ENCODE results near the gene ZBTB20. TPM values are rescaled to one million over a fixed set of nuclear protein-coding genes. Genes with fewer than 3 reads are reported as not detected.

The ZBTB20 gene
- total and polyA plus RNA-seq, 2 of the 4 experiments (the other 2 are of a cell fraction) = 0.75 to 14.7 TPM

DNA sequence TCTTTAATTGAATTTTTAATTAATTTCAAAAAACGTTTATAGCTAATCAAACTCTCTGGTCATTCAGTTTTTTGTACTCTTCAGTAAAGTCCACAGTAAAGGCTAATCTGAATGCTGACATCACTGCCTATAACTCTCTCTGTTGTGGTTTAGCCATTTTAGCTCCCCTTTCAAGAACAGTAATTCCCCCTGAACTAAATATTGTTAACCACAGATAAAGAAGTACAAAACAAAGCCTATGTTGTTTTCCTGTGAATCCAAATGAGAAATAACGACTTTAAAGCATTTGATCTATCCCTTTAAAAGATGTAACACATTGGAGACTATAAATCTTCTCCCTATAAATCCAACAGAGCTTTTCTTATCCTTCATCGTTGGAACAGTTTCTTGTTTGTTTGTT, 94.2 kb downstream of the ZBTB20 start:
- Histone ChIP-seq H3K27me3 (ENCODE audit: control insufficient read depth, insufficient read depth, low read length) (no peaks in the 10 kb centered on the region), H3K23ac (ENCODE audit: low read depth, low read length) (no peak overlapping the region), H2BK5ac (ENCODE audit: low read depth, low read length, poor library complexity, severe bottlenecking) (no peak overlapping the region), H3K4me1 (ENCODE audit: control insufficient read depth, insufficient read depth, low read length) (no peaks in the 10 kb centered on the region), H3K9ac (ENCODE audit: low read depth, low read length) (no peak overlapping the region), H3K14ac (replicated peaks; ENCODE audit: low read depth, low read length) (no peak overlapping the region), H3K4me2 (ENCODE audit: low read depth, low read length) (no peak overlapping the region), H3K79me1 (ENCODE audit: low read depth in 1 of 2, low read length in 2 of 2) (no peaks in the 10 kb centered on the region), H3K56ac (ENCODE audit: extremely low read depth, insufficient read depth, low read length) (no peak overlapping the region), H3K27ac (ENCODE audit: insufficient read depth, low read length) (no peak overlapping the region), H3K36me3 (ENCODE audit: control insufficient read depth, insufficient read depth, low read length) (no peaks in the 10 kb centered on the region), H3K9me1 (ENCODE audit: insufficient read depth, low read length) (no peaks in the 10 kb centered on the region), H2BK20ac (ENCODE audit: low read depth, low read length) (no peak overlapping the region), H4K8ac (ENCODE audit: low read depth in 2 of 2, low read length in 2 of 2) (no peak overlapping the region), H2BK120ac (ENCODE audit: low read depth, low read length) (no peak overlapping the region), H4K20me1 (ENCODE audit: insufficient read depth, low read length) (no peaks in the 10 kb centered on the region), H2BK15ac (ENCODE audit: low read depth, low read length) (no peak overlapping the region), H2AFZ (replicated peaks; ENCODE audit: low read length, poor library complexity) (no peak overlapping the region), H3K9me3 (ENCODE audit: control insufficient read depth, insufficient read depth, low read length) (no peaks in the 10 kb centered on the region), H3K4ac (ENCODE audit: low read depth, low read length) (no peak overlapping the region), H4K5ac (ENCODE audit: low read depth, low read length) (no peak overlapping the region), H2AK5ac (ENCODE audit: low read depth, low read length) (no peak overlapping the region), H3K4me3 (ENCODE audit: insufficient read depth, low read depth, low read length) (no peak overlapping the region), H4K91ac (ENCODE audit: insufficient read depth, low read depth, low read length) (no peak overlapping the region), H2AK9ac (replicated peaks; ENCODE audit: low read depth, low read length, poor library complexity) (no peak overlapping the region), H3K18ac (ENCODE audit: low read depth, low read length) (no peak overlapping the region)
- WGBS, 2 experiments (ENCODE audit: extremely low coverage in 2 of 2, insufficient read length in 1 of 2) = no CpG with 5 or more reads among the region's 3 CpGs
- TF ChIP-seq SMC3 (IDR thresholded peaks at IDR 0.05; ENCODE audit: low read depth, low read length) (no peak), MXI1 (IDR thresholded peaks at IDR 0.05; ENCODE audit: borderline replicate concordance, low read depth, low read length) (no peak), POLR2A (IDR thresholded peaks at IDR 0.05; ENCODE audit: low read depth, low read length) (no peak), RFX5 (IDR thresholded peaks at IDR 0.05; ENCODE audit: low read depth, low read length) (no peak), BHLHE40 (IDR thresholded peaks at IDR 0.05; ENCODE audit: low read depth, low read length) (no peak), MAFK (IDR thresholded peaks at IDR 0.05; ENCODE audit: low read depth, low read length) (no peak), FOS (IDR thresholded peaks at IDR 0.05; ENCODE audit: low read depth, low read length) (no peak), NFE2L2 (IDR thresholded peaks at IDR 0.05; ENCODE audit: low read depth, low read length) (no peak), CEBPB (IDR thresholded peaks at IDR 0.05; ENCODE audit: low read depth, low read length) (no peak), RAD21 (IDR thresholded peaks at IDR 0.05; ENCODE audit: low read length) (no peak), RCOR1 (IDR thresholded peaks at IDR 0.05; ENCODE audit: insufficient replicate concordance, low read length) (no peak)
- TF ChIP-seq, protein P1, sequence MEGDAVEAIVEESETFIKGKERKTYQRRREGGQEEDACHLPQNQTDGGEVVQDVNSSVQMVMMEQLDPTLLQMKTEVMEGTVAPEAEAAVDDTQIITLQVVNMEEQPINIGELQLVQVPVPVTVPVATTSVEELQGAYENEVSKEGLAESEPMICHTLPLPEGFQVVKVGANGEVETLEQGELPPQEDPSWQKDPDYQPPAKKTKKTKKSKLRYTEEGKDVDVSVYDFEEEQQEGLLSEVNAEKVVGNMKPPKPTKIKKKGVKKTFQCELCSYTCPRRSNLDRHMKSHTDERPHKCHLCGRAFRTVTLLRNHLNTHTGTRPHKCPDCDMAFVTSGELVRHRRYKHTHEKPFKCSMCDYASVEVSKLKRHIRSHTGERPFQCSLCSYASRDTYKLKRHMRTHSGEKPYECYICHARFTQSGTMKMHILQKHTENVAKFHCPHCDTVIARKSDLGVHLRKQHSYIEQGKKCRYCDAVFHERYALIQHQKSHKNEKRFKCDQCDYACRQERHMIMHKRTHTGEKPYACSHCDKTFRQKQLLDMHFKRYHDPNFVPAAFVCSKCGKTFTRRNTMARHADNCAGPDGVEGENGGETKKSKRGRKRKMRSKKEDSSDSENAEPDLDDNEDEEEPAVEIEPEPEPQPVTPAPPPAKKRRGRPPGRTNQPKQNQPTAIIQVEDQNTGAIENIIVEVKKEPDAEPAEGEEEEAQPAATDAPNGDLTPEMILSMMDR (conservative IDR thresholded peaks at IDR 0.05; ENCODE audit: low read depth, low read length) = no peak
- BruUV-seq (replicated peaks) = no TSS peak
- ATAC-seq (ENCODE audit: low read depth) = no peak
- CTCF ChIA-PET = interaction anchor here (1.3 kb wide), 1 partner anchor 40 kb away, joined by 3 read pairs; no protein-coding TSS in a partner anchor
- POLR2A ChIA-PET (ENCODE audit: unreplicated experiment) = no interaction called here
- intact Hi-C loops (cut with micrococcal nuclease) (no loop called here), in situ Hi-C loops (cut with MboI; ENCODE audit: low sequenced_read_pairs) (no loop called here), dilution Hi-C loops (cut with HindIII; ENCODE audit: low sequenced_read_pairs, unreplicated experiment) (no loop called here)
- DNase-seq = no peak

Data from IMR-90 (cell line).